Measurements from ENCODE around the gene ZNF614. TPM values are rescaled to one million over a fixed set of nuclear protein-coding genes. Genes with fewer than 3 reads are reported as not detected.

Gene ZNF614
- total RNA-seq, 1 experiment from 2014 or later = 14.2 TPM

- Histone ChIP-seq H3K9ac (ENCODE audit: low read length) (no peak overlapping the region), H3K9me3 (ENCODE audit: low read length) (peaks cover 68% of the 10 kb centered on the region), H3K9me2 (replicated peaks; ENCODE audit: insufficient read depth, low read length) (no peaks in the 10 kb centered on the region), H3K4me3 (ENCODE audit: low read length) (no peak overlapping the region), H3K79me2 (ENCODE audit: low read length) (peaks cover 46% of the 10 kb centered on the region), H2AFZ (ENCODE audit: low read length) (no peak overlapping the region), H3K27me3 (ENCODE audit: low read length) (no peaks in the 10 kb centered on the region), H4K20me1 (ENCODE audit: insufficient read depth, low read depth, low read length) (no peaks in the 10 kb centered on the region), H3K4me2 (ENCODE audit: low read depth, low read length, poor library complexity, severe bottlenecking) (no peak overlapping the region), H3K27ac (ENCODE audit: low read length) (no peak overlapping the region), H3K36me3 (ENCODE audit: insufficient read depth, low read length) (peaks cover 95% of the 10 kb centered on the region), H3K4me1 (ENCODE audit: low read length) (no peaks in the 10 kb centered on the region)
- no peak for DNase-seq
Measured at GRCh38 chr19:52020506-52020905, 7.7 kb downstream of the ZNF614 start.

GRCh38 chr19:52010674-52011073, 17.5 kb downstream of the ZNF614 start:
- Histone ChIP-seq H3K9ac (ENCODE audit: low read length) (no peak overlapping the region), H3K27me3 (ENCODE audit: low read length) (no peaks in the 10 kb centered on the region), H3K9me2 (replicated peaks; ENCODE audit: insufficient read depth, low read length) (no peaks in the 10 kb centered on the region), H3K36me3 (ENCODE audit: insufficient read depth, low read length) (peaks cover 29% of the 10 kb centered on the region), H3K9me3 (ENCODE audit: low read length) (peaks cover 23% of the 10 kb centered on the region), H3K27ac (ENCODE audit: low read length) (no peak overlapping the region), H4K20me1 (ENCODE audit: insufficient read depth, low read depth, low read length) (no peaks in the 10 kb centered on the region), H3K79me2 (ENCODE audit: low read length) (peaks cover 19% of the 10 kb centered on the region), H3K4me3 (ENCODE audit: low read length) (no peak overlapping the region), H3K4me1 (ENCODE audit: low read length) (peaks cover 10% of the 10 kb centered on the region), H2AFZ (ENCODE audit: low read length) (no peak overlapping the region), H3K4me2 (ENCODE audit: low read depth, low read length, poor library complexity, severe bottlenecking) (no peak overlapping the region)
- no peak for DNase-seq

- Histone ChIP-seq H3K36me3 (ENCODE audit: insufficient read depth, low read length) (peaks cover 29% of the 10 kb centered on the region), H3K9ac (ENCODE audit: low read length) (peak within 1 kb of the TSS; percentile 76), H3K27me3 (ENCODE audit: low read length) (no peaks in the 10 kb centered on the region), H2AFZ (ENCODE audit: low read length) (peak within 1 kb of the TSS; percentile 99), H4K20me1 (ENCODE audit: insufficient read depth, low read depth, low read length) (no peaks in the 10 kb centered on the region), H3K27ac (ENCODE audit: low read length) (peak within 1 kb of the TSS; percentile 43; the same call in 1 of the 2 replicates), H3K9me3 (ENCODE audit: low read length) (peaks cover 27% of the 10 kb centered on the region), H3K4me2 (ENCODE audit: low read depth, low read length, poor library complexity, severe bottlenecking) (peak within 1 kb of the TSS; percentile 76), H3K9me2 (replicated peaks; ENCODE audit: insufficient read depth, low read length) (no peaks in the 10 kb centered on the region), H3K4me1 (ENCODE audit: low read length) (peaks cover 10% of the 10 kb centered on the region), H3K4me3 (ENCODE audit: low read length) (peak within 1 kb of the TSS; percentile 75), H3K79me2 (ENCODE audit: low read length) (peaks cover 34% of the 10 kb centered on the region)
- peak; percentile 97 for DNase-seq
Measured at GRCh38 chr19:52007806-52008557, 20.2 kb downstream of the ZNF614 start, which contains the start of gene ZNF615. ZNF615 (minus strand) TSS chr19:52008211; CDS start chr19:52003711, 4,500 bp downstream.

- H3K4me3 ChIP-seq (ENCODE audit: low read length) = peak overlapping the region; percentile 75
- peaks cover 27% of the 10 kb centered on the region for H3K36me3 ChIP-seq (ENCODE audit: insufficient read depth, low read length)
- no peaks in the 10 kb centered on the region for H4K20me1 ChIP-seq (ENCODE audit: insufficient read depth, low read depth, low read length)
- H3K9me2 ChIP-seq (replicated peaks; ENCODE audit: insufficient read depth, low read length) = no peaks in the 10 kb centered on the region
- H3K9ac ChIP-seq (ENCODE audit: low read length) = peak overlapping the region; percentile 76
- H3K27ac ChIP-seq (ENCODE audit: low read length) = no peak overlapping the region
- peak overlapping the region; percentile 99 for H2AFZ ChIP-seq (ENCODE audit: low read length)
- peaks cover 34% of the 10 kb centered on the region for H3K79me2 ChIP-seq (ENCODE audit: low read length)
- H3K4me2 ChIP-seq (ENCODE audit: low read depth, low read length, poor library complexity, severe bottlenecking) = peak overlapping the region; percentile 76
- H3K9me3 ChIP-seq (ENCODE audit: low read length) = peaks cover 27% of the 10 kb centered on the region
- no peaks in the 10 kb centered on the region for H3K27me3 ChIP-seq (ENCODE audit: low read length)
- H3K4me1 ChIP-seq (ENCODE audit: low read length) = peaks cover 10% of the 10 kb centered on the region
- no peak for DNase-seq
Measured at GRCh38 chr19:52007451-52007805, 20.8 kb downstream of the ZNF614 start.

- H3K4me3 ChIP-seq (ENCODE audit: low read length) = no peak overlapping the region
- H3K36me3 ChIP-seq (ENCODE audit: insufficient read depth, low read length) = peaks cover 70% of the 10 kb centered on the region
- H2AFZ ChIP-seq (ENCODE audit: low read length) = no peak overlapping the region
- H3K9ac ChIP-seq (ENCODE audit: low read length) = no peak overlapping the region
- no peaks in the 10 kb centered on the region for H4K20me1 ChIP-seq (ENCODE audit: insufficient read depth, low read depth, low read length)
- no peak overlapping the region for H3K27ac ChIP-seq (ENCODE audit: low read length)
- no peak for DNase-seq
- no peak overlapping the region for H3K4me2 ChIP-seq (ENCODE audit: low read depth, low read length, poor library complexity, severe bottlenecking)
- no peaks in the 10 kb centered on the region for H3K27me3 ChIP-seq (ENCODE audit: low read length)
- H3K79me2 ChIP-seq (ENCODE audit: low read length) = no peaks in the 10 kb centered on the region
- peaks cover 82% of the 10 kb centered on the region for H3K9me3 ChIP-seq (ENCODE audit: low read length)
- H3K4me1 ChIP-seq (ENCODE audit: low read length) = no peaks in the 10 kb centered on the region
- no peaks in the 10 kb centered on the region for H3K9me2 ChIP-seq (replicated peaks; ENCODE audit: insufficient read depth, low read length)
Measured at GRCh38 chr19:51994048-51994644, 34.0 kb downstream of the ZNF614 start.

- H3K9me3 ChIP-seq (ENCODE audit: low read length) = peaks cover 83% of the 10 kb centered on the region
Measured at GRCh38 chr19:51993422-51993821, 34.8 kb downstream of the ZNF614 start.

GRCh38 chr19:51986309-51987291, 41.6 kb downstream of the ZNF614 start, which contains the start of gene ZNF350:
ZNF350 (minus strand) TSS chr19:51986840; CDS start chr19:51974360, 12,480 bp downstream.
- Histone ChIP-seq H3K9me2 (replicated peaks; ENCODE audit: insufficient read depth, low read length) (no peaks in the 10 kb centered on the region), H3K36me3 (ENCODE audit: insufficient read depth, low read length) (no peaks in the 10 kb centered on the region), H3K79me2 (ENCODE audit: low read length) (peaks cover 5% of the 10 kb centered on the region; the same call in 1 of the 2 replicates), H3K4me2 (ENCODE audit: low read depth, low read length, poor library complexity, severe bottlenecking) (peak within 1 kb of the TSS; percentile 40), H4K20me1 (ENCODE audit: insufficient read depth, low read depth, low read length) (no peaks in the 10 kb centered on the region), H3K9ac (ENCODE audit: low read length) (peak within 1 kb of the TSS; percentile 57), H3K4me3 (ENCODE audit: low read length) (peak within 1 kb of the TSS; percentile 67), H3K4me1 (ENCODE audit: low read length) (no peaks in the 10 kb centered on the region), H3K27me3 (ENCODE audit: low read length) (no peaks in the 10 kb centered on the region), H3K27ac (ENCODE audit: low read length) (no peak within 1 kb of the TSS), H2AFZ (ENCODE audit: low read length) (peak within 1 kb of the TSS; percentile 74), H3K9me3 (ENCODE audit: low read length) (peaks cover 61% of the 10 kb centered on the region)
- DNase-seq = peak; percentile 86

More at GRCh38 chr19:51993422-51993821, 34.8 kb downstream of the ZNF614 start:
- H3K4me3 ChIP-seq (ENCODE audit: low read length) = no peak overlapping the region
- no peak overlapping the region for H3K27ac ChIP-seq (ENCODE audit: low read length)
- no peaks in the 10 kb centered on the region for H4K20me1 ChIP-seq (ENCODE audit: insufficient read depth, low read depth, low read length)
- H3K79me2 ChIP-seq (ENCODE audit: low read length) = no peaks in the 10 kb centered on the region
- no peaks in the 10 kb centered on the region for H3K27me3 ChIP-seq (ENCODE audit: low read length)
- H3K4me1 ChIP-seq (ENCODE audit: low read length) = no peaks in the 10 kb centered on the region
- H3K4me2 ChIP-seq (ENCODE audit: low read depth, low read length, poor library complexity, severe bottlenecking) = no peak overlapping the region
- H3K9ac ChIP-seq (ENCODE audit: low read length) = no peak overlapping the region
- DNase-seq = no peak
- H3K36me3 ChIP-seq (ENCODE audit: insufficient read depth, low read length) = peaks cover 63% of the 10 kb centered on the region
- H2AFZ ChIP-seq (ENCODE audit: low read length) = no peak overlapping the region
- H3K9me2 ChIP-seq (replicated peaks; ENCODE audit: insufficient read depth, low read length) = no peaks in the 10 kb centered on the region
